IMR-90 (cell line): Measurements from ENCODE around the gene C11orf68. TPM values are rescaled to one million over a fixed set of nuclear protein-coding genes. Genes with fewer than 3 reads are reported as not detected.

Experiments used
- ATAC-seq: fragments of 200-7000 bp; cut with Tn5 transposase; 2 replicates; pipeline ENCODE4 v1.9.1; 2020; ENCODE audit warnings: low read depth, mild to moderate bottlenecking, moderate library complexity
- BruUV-seq: library from RNA; stranded (reverse); fragments of 400-500 nt; replicated peaks from 2 replicates; lab custom pipeline; 2021; lab: Mats Ljungman, UMichigan
- CTCF ChIA-PET: fragments of 300-600 bp; formaldehyde crosslinking; extraction: SDS; loops from one replicate; lab custom pipeline; 2021; ENCODE audit warnings: antibody characterized with exemption; lab: Yijun Ruan, JAX
- POLR2A ChIA-PET: fragments of 300-600 bp; sonication (Branson Sonifier 250); formaldehyde crosslinking; loops from one replicate; lab custom pipeline; 2022; ENCODE audit warnings: antibody characterized with exemption; ENCODE audit not compliant: unreplicated experiment; lab: Charles Lee
- DNase-seq: peaks from one replicate; pipeline ENCODE4 v3.0.0; 2013
- H2AFZ ChIP-seq: replicated peaks from 2 replicates; pipeline ENCODE3; 2013; ENCODE audit warnings: low read length, mild to moderate bottlenecking; ENCODE audit not compliant: poor library complexity
- H2AK5ac ChIP-seq: 2 replicates; pipeline ENCODE4 v1.6.1; 2013; ENCODE audit warnings: low read depth, low read length, inconsistent platforms
- H2AK9ac ChIP-seq: replicated peaks from 2 replicates; pipeline ENCODE3; 2013; ENCODE audit warnings: mild to moderate bottlenecking, low read depth, low read length, moderate library complexity; ENCODE audit not compliant: poor library complexity
- H2BK120ac ChIP-seq: 2 replicates; pipeline ENCODE4 v1.6.1; 2013; ENCODE audit warnings: low read depth, low read length, inconsistent platforms
- H2BK15ac ChIP-seq: 3 replicates; pipeline ENCODE4 v1.6.1; 2013; ENCODE audit warnings: low read depth, low read length, inconsistent platforms
- H2BK20ac ChIP-seq: 2 replicates; pipeline ENCODE4 v1.6.1; 2013; ENCODE audit warnings: low read depth, mild to moderate bottlenecking, inconsistent platforms, low read length, moderate library complexity
- H2BK5ac ChIP-seq: 2 replicates; pipeline ENCODE4 v1.6.1; 2013; ENCODE audit warnings: mild to moderate bottlenecking, low read depth, low read length, inconsistent platforms; ENCODE audit not compliant: poor library complexity, severe bottlenecking
- H3K14ac ChIP-seq: replicated peaks from 2 replicates; pipeline ENCODE4 v1.6.1; 2013; ENCODE audit warnings: low read depth, low read length, inconsistent platforms
- H3K18ac ChIP-seq: 2 replicates; pipeline ENCODE4 v1.6.1; 2013; ENCODE audit warnings: low read depth, low read length, control low read depth
- H3K23ac ChIP-seq: 2 replicates; pipeline ENCODE4 v1.6.1; 2013; ENCODE audit warnings: low read depth, low read length, inconsistent platforms
- H3K27ac ChIP-seq: 2 replicates; pipeline ENCODE4 v1.5.1; 2013; ENCODE audit warnings: mild to moderate bottlenecking, control low read depth, low read length; ENCODE audit not compliant: insufficient read depth
- H3K27me3 ChIP-seq: 2 replicates; pipeline ENCODE4 v1.6.1; 2013; ENCODE audit warnings: low read length; ENCODE audit not compliant: control insufficient read depth, insufficient read depth
- H3K36me3 ChIP-seq: 2 replicates; pipeline ENCODE4 v1.6.1; 2013; ENCODE audit warnings: low read length, mixed read lengths; ENCODE audit not compliant: control insufficient read depth, insufficient read depth
- H3K4ac ChIP-seq: 2 replicates; pipeline ENCODE4 v1.6.1; 2013; ENCODE audit warnings: low read depth, low read length, inconsistent platforms
- H3K4me1 ChIP-seq: 2 replicates; pipeline ENCODE4 v1.6.1; 2013; ENCODE audit warnings: low read length, mixed read lengths; ENCODE audit not compliant: control insufficient read depth, insufficient read depth
- H3K4me2 ChIP-seq: 2 replicates; pipeline ENCODE4 v1.6.1; 2013; ENCODE audit warnings: low read depth, mild to moderate bottlenecking, control low read depth, low read length, moderate library complexity
- H3K4me3 ChIP-seq: 2 replicates; pipeline ENCODE4 v1.5.1; 2013; ENCODE audit warnings: low read depth, mild to moderate bottlenecking, control low read depth, low read length, moderate library complexity; ENCODE audit not compliant: insufficient read depth
- H3K56ac ChIP-seq: 2 replicates; pipeline ENCODE4 v1.6.1; 2013; ENCODE audit warnings: low read length, inconsistent platforms; ENCODE audit not compliant: insufficient read depth; ENCODE audit errors: extremely low read depth
- H3K79me1 ChIP-seq, 2 experiments: 2 replicates each; pipeline ENCODE4 v1.6.1; 2013; ENCODE audit warnings: low read length in 2 of 2, inconsistent platforms in 1 of 2, low read depth in 1 of 2
- H3K9ac ChIP-seq: 2 replicates; pipeline ENCODE4 v1.6.1; 2013; ENCODE audit warnings: low read depth, low read length, control low read depth
- H3K9me1 ChIP-seq: 2 replicates; pipeline ENCODE4 v1.6.1; 2013; ENCODE audit warnings: low read length, inconsistent platforms; ENCODE audit not compliant: insufficient read depth
- H3K9me3 ChIP-seq: 2 replicates; pipeline ENCODE4 v1.6.1; 2013; ENCODE audit warnings: low read length; ENCODE audit not compliant: control insufficient read depth, insufficient read depth
- H4K20me1 ChIP-seq: 2 replicates; pipeline ENCODE4 v1.6.1; 2013; ENCODE audit warnings: low read length, inconsistent platforms; ENCODE audit not compliant: insufficient read depth
- H4K5ac ChIP-seq: 2 replicates; pipeline ENCODE4 v1.6.1; 2013; ENCODE audit warnings: mild to moderate bottlenecking, low read depth, low read length, control low read depth
- H4K8ac ChIP-seq, 2 experiments: 2 replicates each; pipeline ENCODE4 v1.6.1; 2013; ENCODE audit warnings: low read depth in 2 of 2, low read length in 2 of 2, control low read depth in 1 of 2, inconsistent platforms in 1 of 2
- H4K91ac ChIP-seq: 2 replicates; pipeline ENCODE4 v1.6.1; 2013; ENCODE audit warnings: low read depth, low read length, inconsistent platforms; ENCODE audit not compliant: insufficient read depth
- BHLHE40 ChIP-seq: fragments of 150-350 bp; IDR thresholded peaks from 2 replicates; pipeline ENCODE4 v1.6.1; 2016; ENCODE audit warnings: mild to moderate bottlenecking, low read depth, low read length
- NFE2L2 ChIP-seq: fragments of 150-350 bp; IDR thresholded peaks from 2 replicates; pipeline ENCODE4 v1.6.1; 2016; ENCODE audit warnings: low read depth, mild to moderate bottlenecking, low read length
- SMC3 ChIP-seq: fragments of 150-350 bp; IDR thresholded peaks from 2 replicates; pipeline ENCODE4 v1.6.1; 2016; ENCODE audit warnings: low read depth, mild to moderate bottlenecking, antibody characterized with exemption, low read length, moderate library complexity
- WGBS, 2 experiments: methylation state at CpG; one replicate each; pipeline versions ENCODE4 v1.1.5 to v1.1.7; 2013; ENCODE audit warnings: missing lambda C conversion rate in 2 of 2; ENCODE audit not compliant: insufficient read length in 1 of 2; ENCODE audit errors: extremely low coverage in 2 of 2; 5-methylcytosine and 5-hydroxymethylcytosine counted together
- dilution Hi-C: fragments of 300-500 bp; cut with HindIII; formaldehyde crosslinking; loops from one replicate; pipeline ENCODE4 v1.14.3; 2018; ENCODE audit warnings: low sequenced_read_pairs; ENCODE audit not compliant: unreplicated experiment
- in situ Hi-C: fragments of 300-500 bp; cut with MboI; formaldehyde crosslinking; loops from 3 replicates; pipeline ENCODE4 v1.14.3; 2019; ENCODE audit warnings: low sequenced_read_pairs, inconsistent platforms, mixed read lengths
- intact Hi-C: fragments of 100-400 bp; cut with micrococcal nuclease; formaldehyde crosslinking; loops from 2 replicates; pipeline ENCODE4 v1.10.0; 2022
- polyA plus RNA-seq, 3 experiments: library from polyadenylated mRNA; depleted of rRNA; stranded (reverse); fragments of >200 nt; gene quantifications; 2 replicates each; pipeline ENCODE4 v1.2.3, GENCODE V29; 2012; ENCODE audit warnings: low replicate concordance in 1 of 3
- total RNA-seq: library from RNA; depleted of rRNA; stranded (reverse); fragments of >200 nt; gene quantifications from 2 replicates; pipeline ENCODE4 v1.2.3, GENCODE V29; 2012

C11orf68 gene
- total and polyA plus RNA-seq, 2 of the 4 experiments (the other 2 are of a cell fraction): 20.3 to 104 TPM

DNA sequence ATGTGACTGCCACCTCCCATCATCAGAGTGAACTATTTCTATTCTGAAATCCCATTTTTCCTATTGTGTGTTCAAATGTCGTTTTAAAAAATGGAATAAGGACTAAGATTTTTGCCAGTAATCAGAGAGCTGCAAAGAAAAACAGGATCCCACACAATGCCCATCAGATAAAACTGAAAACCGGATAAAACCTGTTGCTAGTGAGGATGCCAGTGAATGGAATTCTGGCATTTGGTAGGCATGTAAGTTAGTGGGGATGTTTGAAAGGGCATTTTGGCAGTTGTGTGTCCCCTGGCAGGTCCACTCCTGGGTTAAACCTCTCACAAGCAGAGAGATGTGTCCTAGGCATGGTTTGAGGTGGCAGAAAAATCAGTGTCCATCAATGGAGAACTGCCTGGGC lies 6.5 kb upstream of the C11orf68 start:
- intact Hi-C loops: no loop called here
- in situ Hi-C loops: no loop called here
- peaks cover 12 to 38% of the 10 kb centered on the region in 2 experiments for H3K79me1 ChIP-seq
- no peak overlapping the region for H3K27ac ChIP-seq
- WGBS, 2 experiments: no CpG with 5 or more reads among the region's 2 CpGs
- no peaks in the 10 kb centered on the region for H3K9me3 ChIP-seq
- POLR2A ChIA-PET: interaction anchor here (0.6 kb wide), 1 partner anchor 214 kb away, joined by 4 read pairs; no protein-coding TSS in a partner anchor
- H3K36me3 ChIP-seq: peaks cover 30% of the 10 kb centered on the region
- H3K4ac ChIP-seq: no peak overlapping the region
- no peak overlapping the region for H3K18ac ChIP-seq
- no peak overlapping the region for H4K5ac ChIP-seq
- no peak overlapping the region for H3K56ac ChIP-seq
- no peak overlapping the region for H2AK5ac ChIP-seq
- no TSS peak for BruUV-seq
- no peak overlapping the region for H3K23ac ChIP-seq
- H3K4me1 ChIP-seq: peaks cover 6% of the 10 kb centered on the region
- dilution Hi-C loops: no loop called here
- H4K91ac ChIP-seq: no peak overlapping the region
- no peaks in the 10 kb centered on the region; the same call in 1 of the 2 replicates for H3K9me1 ChIP-seq
- H2BK5ac ChIP-seq: no peak overlapping the region
- no peak overlapping the region for H3K4me2 ChIP-seq
- H4K8ac ChIP-seq: no peak overlapping the region
- no peaks in the 10 kb centered on the region for H3K27me3 ChIP-seq
- no peak for DNase-seq
- no peak overlapping the region for H3K4me3 ChIP-seq
- TF ChIP-seq BHLHE40 (no peak), NFE2L2 (no peak), SMC3 (no peak)
- no peak overlapping the region for H2BK20ac ChIP-seq
- ATAC-seq: no peak
- no peak overlapping the region for H2BK15ac ChIP-seq
- H2BK120ac ChIP-seq: no peak overlapping the region
- no peak overlapping the region for H3K9ac ChIP-seq
- CTCF ChIA-PET: no interaction called here
- H2AK9ac ChIP-seq: no peak overlapping the region
- no peak overlapping the region for H3K14ac ChIP-seq
- H2AFZ ChIP-seq: no peak overlapping the region
- H4K20me1 ChIP-seq: peaks cover 4% of the 10 kb centered on the region; the same call in 1 of the 2 replicates
